NB4 (cell line): ENCODE results near the gene TSSK6.

Experiments
- DNase-seq: peaks from one replicate; pipeline ENCODE4 v3.0.0; 2010; ENCODE audit warnings: low read depth
- H3K4me3 ChIP-seq: one replicate; pipeline ENCODE4 v1.5.1; 2011; ENCODE audit warnings: mild to moderate bottlenecking, low read depth, low read length, moderate library complexity
- MYC ChIP-seq: IDR thresholded peaks from 2 replicates; pipeline ENCODE4 v1.6.1; 2011; ENCODE audit warnings: low read depth, low read length
- POLR2A ChIP-seq: IDR thresholded peaks from 2 replicates; pipeline ENCODE4 v1.6.1; 2011; ENCODE audit warnings: mild to moderate bottlenecking; ENCODE audit not compliant: insufficient read length; ENCODE audit errors: extremely low read depth
- TF ChIP-seq, protein P1 (sequence below): IDR thresholded peaks from 2 replicates; pipeline ENCODE4 v1.6.1; 2011; ENCODE audit warnings: low read depth, low read length
- TF ChIP-seq, protein P2 (sequence below): IDR thresholded peaks from one replicate; pipeline ENCODE4 v1.5.1; 2012; ENCODE audit warnings: low read depth, low read length

TSSK6 gene

DNA sequence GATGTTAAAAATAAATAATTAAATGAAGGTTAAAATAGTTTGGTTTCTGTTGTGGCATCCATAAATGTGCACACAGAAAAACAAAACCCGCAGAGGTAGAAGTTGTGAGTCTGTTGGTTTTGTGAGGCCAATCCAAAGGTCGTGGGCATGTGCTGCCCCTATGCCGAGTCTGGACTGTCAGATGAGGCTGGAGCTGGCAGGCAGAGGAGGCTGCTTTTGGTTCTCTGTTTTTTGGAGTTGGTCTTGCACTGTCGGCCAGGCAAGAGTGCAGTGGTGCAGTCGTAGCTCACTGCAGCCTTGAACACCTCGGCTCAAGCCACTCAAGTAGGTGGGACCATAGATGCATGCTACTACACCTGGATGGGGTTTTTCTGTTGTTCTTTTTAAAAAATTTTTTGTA lies 43.7 kb downstream of the TSSK6 start:
- TF ChIP-seq MYC = no peak
- no peak for TF ChIP-seq POLR2A
- TF ChIP-seq, protein P1, sequence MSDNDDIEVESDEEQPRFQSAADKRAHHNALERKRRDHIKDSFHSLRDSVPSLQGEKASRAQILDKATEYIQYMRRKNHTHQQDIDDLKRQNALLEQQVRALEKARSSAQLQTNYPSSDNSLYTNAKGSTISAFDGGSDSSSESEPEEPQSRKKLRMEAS = no peak
- TF ChIP-seq, protein P2, sequence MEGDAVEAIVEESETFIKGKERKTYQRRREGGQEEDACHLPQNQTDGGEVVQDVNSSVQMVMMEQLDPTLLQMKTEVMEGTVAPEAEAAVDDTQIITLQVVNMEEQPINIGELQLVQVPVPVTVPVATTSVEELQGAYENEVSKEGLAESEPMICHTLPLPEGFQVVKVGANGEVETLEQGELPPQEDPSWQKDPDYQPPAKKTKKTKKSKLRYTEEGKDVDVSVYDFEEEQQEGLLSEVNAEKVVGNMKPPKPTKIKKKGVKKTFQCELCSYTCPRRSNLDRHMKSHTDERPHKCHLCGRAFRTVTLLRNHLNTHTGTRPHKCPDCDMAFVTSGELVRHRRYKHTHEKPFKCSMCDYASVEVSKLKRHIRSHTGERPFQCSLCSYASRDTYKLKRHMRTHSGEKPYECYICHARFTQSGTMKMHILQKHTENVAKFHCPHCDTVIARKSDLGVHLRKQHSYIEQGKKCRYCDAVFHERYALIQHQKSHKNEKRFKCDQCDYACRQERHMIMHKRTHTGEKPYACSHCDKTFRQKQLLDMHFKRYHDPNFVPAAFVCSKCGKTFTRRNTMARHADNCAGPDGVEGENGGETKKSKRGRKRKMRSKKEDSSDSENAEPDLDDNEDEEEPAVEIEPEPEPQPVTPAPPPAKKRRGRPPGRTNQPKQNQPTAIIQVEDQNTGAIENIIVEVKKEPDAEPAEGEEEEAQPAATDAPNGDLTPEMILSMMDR = no peak
- DNase-seq = no peak
- H3K4me3 ChIP-seq = no peak overlapping the region

DNA sequence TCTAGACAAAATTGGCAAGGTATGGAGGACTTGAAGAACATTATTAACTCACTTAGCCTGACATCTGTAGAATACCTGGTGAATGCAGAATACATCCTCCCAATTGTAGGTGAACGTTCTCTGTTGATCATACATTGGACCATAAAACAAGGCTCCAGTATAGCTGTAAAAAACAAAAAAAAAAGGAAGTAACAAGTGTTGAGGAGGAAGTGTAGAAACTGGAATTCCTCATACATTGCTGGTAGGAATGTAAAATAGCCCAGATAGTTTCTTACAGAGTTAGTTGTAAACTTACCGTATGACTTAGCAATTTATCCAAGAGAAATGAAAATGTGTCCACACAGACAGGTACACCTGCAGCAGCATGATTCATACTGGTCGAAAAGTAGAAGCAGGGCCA lies 44.8 kb downstream of the TSSK6 start:
- DNase-seq = no peak
- no peak overlapping the region for H3K4me3 ChIP-seq
- TF ChIP-seq POLR2A (no peak), MYC (no peak)
- TF ChIP-seq, protein P2 = no peak
- TF ChIP-seq, protein P1 = no peak

DNA sequence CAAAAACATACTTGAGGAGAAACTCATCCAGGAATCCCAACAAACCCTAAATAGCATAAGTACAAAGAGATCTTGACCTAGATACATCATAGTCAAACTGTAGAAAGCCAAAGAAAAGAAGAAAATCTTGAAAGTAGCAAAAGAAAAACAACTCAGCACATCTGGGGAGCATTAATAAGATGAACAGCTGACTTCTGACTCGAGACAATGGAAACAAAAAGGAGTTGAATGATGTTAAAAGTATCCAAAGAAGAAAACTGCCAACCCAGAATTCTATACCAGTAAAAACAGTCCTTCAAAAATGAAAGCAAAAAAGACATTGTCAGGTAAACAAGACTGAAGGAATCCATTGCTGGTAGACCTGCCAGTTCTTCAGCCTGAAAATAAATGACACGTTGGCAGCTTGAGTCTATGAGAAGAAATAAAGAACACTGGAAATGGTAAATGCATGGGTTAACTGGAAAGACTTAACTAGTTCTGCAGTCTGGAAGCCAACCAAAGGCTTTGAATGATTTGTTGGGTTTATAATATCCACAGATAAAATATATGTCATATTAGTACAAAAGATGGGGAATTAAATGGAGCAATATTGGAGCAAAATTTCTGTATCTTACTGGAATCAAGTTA lies 46.8 kb downstream of the TSSK6 start:
- peak; percentile 33 for DNase-seq
- H3K4me3 ChIP-seq = no peak overlapping the region
- TF ChIP-seq, protein P1 = no peak
- TF ChIP-seq, protein P2 = no peak
- TF ChIP-seq MYC = no peak
- TF ChIP-seq POLR2A = no peak

DNA sequence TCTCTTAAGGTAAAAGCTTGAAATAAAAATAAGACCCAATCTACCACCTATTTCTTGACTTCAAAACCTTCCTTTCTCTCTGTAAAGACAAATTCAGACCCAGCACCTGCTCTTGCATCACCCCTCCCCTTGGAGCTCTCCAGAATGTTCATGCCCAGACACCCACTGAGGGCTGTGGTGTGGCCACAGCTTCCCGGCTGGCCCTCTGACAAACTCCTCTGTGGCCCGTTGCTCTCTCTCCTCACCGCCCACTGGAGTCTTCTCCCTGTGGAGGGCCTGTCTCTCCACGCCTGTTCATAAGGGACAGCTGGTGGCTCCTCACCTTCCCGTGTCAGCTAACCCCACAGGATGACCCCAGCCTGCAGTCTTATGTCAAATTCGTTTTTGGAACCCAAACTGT lies 49.1 kb downstream of the TSSK6 start:
- no peak for DNase-seq
- TF ChIP-seq, protein P2 = no peak
- TF ChIP-seq MYC = no peak
- TF ChIP-seq, protein P1 = no peak
- no peak for TF ChIP-seq POLR2A
- no peak overlapping the region for H3K4me3 ChIP-seq

DNA sequence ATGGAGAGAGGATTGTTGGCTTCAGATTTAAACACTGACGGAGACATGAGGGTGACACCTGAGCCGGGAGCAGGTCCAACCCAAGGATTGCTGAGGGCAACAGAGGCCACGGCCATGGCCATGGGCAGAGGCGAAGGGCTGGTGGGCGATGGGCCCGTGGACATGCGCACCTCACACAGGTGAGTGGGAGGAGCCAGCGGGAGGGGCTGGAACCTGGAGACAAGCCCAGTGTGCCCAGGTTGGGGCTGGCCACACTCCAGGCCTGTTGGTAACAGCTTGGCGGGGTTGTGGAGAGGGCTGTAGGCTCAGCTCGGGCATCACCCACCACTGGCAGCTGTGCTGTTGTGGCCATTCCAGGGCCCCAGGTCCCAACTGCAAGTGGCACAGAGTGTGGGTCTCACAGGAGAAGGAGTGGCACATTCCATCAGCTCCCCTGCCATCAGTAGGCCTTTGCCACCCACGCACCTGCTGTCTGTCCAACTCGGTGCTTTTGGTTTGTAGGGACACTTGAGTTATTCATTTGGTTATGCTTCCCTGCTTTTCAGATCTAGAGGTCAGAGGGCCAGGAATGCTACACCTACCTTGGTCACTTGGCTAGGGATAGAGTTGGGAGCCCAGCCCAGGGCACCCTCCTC lies 49.8 kb downstream of the TSSK6 start:
- H3K4me3 ChIP-seq = no peak overlapping the region
- TF ChIP-seq POLR2A (no peak), MYC (no peak)
- TF ChIP-seq, protein P1 = no peak
- TF ChIP-seq, protein P2 = no peak
- DNase-seq = no peak
